SK-N-SH treated with all-trans-retinoic acid at 6 μM for 48 hours (cell line): ENCODE results near the gene NPR3.

Experiments
- ATAC-seq: fragments of 200-7000 bp; cut with Tn5 transposase; 3 replicates; pipeline ENCODE4 v1.9.1; 2020; ENCODE audit warnings: mild to moderate bottlenecking, moderate library complexity
- ARNTL ChIP-seq: fragments of 450-650 bp; formaldehyde crosslinking; IDR thresholded peaks from 2 replicates; pipeline ENCODE4 v1.5.0; 2020; ENCODE audit warnings: low read depth, mild to moderate bottlenecking, moderate library complexity, borderline replicate concordance
- BACH2 ChIP-seq: fragments of 250-450 bp; sonication (Bioruptor Pico); IDR thresholded peaks from 2 replicates; pipeline ENCODE4 v1.9.0; 2021; ENCODE audit warnings: mild to moderate bottlenecking, borderline replicate concordance
- CREB5 ChIP-seq: fragments of 250-450 bp; sonication (Bioruptor Pico); IDR thresholded peaks from 2 replicates; pipeline ENCODE4 v1.5.1; 2020; ENCODE audit warnings: low read depth, mild to moderate bottlenecking, moderate library complexity
- CSDC2 ChIP-seq: fragments of 250-450 bp; sonication (Bioruptor Pico); IDR thresholded peaks from 2 replicates; pipeline ENCODE4 v1.5.0; 2020; ENCODE audit warnings: mild to moderate bottlenecking, moderate library complexity
- CSRNP3 ChIP-seq: fragments of 250-450 bp; sonication (Bioruptor Pico); IDR thresholded peaks from 2 replicates; pipeline ENCODE4 v1.5.1; 2021; ENCODE audit warnings: mild to moderate bottlenecking, moderate library complexity
- ESRRG ChIP-seq: fragments of 250-450 bp; sonication (Bioruptor Pico); IDR thresholded peaks from 2 replicates; pipeline ENCODE4 v1.6.1; 2021; ENCODE audit warnings: mild to moderate bottlenecking
- GLIS3 ChIP-seq: fragments of 250-450 bp; sonication (Bioruptor Pico); IDR thresholded peaks from 2 replicates; pipeline ENCODE4 v1.5.0; 2020; ENCODE audit warnings: mild to moderate bottlenecking, moderate library complexity
- ISL1 ChIP-seq: fragments of 250-450 bp; sonication (Bioruptor Pico); IDR thresholded peaks from 2 replicates; pipeline ENCODE4 v2.1.2; 2022; ENCODE audit warnings: mild to moderate bottlenecking, moderate library complexity
- OSR1 ChIP-seq: fragments of 250-450 bp; sonication (Bioruptor Pico); IDR thresholded peaks from 2 replicates; pipeline ENCODE4 v1.8.0; 2022; ENCODE audit warnings: moderate library complexity, mild to moderate bottlenecking, inconsistent platforms
- PATZ1 ChIP-seq: fragments of 250-450 bp; sonication (Bioruptor Pico); IDR thresholded peaks from 2 replicates; pipeline ENCODE4 v1.8.0; 2020; ENCODE audit warnings: mild to moderate bottlenecking, moderate library complexity, borderline replicate concordance
- POU6F1 ChIP-seq: fragments of 250-450 bp; sonication (Bioruptor Pico); IDR thresholded peaks from 2 replicates; pipeline ENCODE4 v1.8.0; 2021; ENCODE audit warnings: low read depth, mild to moderate bottlenecking, moderate library complexity, borderline replicate concordance
- PPARA ChIP-seq: fragments of 250-450 bp; sonication (Bioruptor Pico); IDR thresholded peaks from 2 replicates; pipeline ENCODE4 v1.5.0; 2020; ENCODE audit warnings: mild to moderate bottlenecking, borderline replicate concordance
- RARB ChIP-seq: fragments of 250-450 bp; sonication (Bioruptor Pico); IDR thresholded peaks from 2 replicates; pipeline ENCODE4 v1.8.0; 2021; ENCODE audit warnings: mild to moderate bottlenecking, moderate library complexity
- SNAI2 ChIP-seq: fragments of 250-450 bp; sonication (Bioruptor Pico); IDR thresholded peaks from 2 replicates; pipeline ENCODE4 v1.5.0; 2020; ENCODE audit warnings: mild to moderate bottlenecking, moderate library complexity
- TCF4 ChIP-seq: fragments of 250-450 bp; sonication (Bioruptor Pico); IDR thresholded peaks from 2 replicates; pipeline ENCODE4 v1.8.0; 2021; ENCODE audit warnings: mild to moderate bottlenecking, moderate library complexity, borderline replicate concordance
- TOX ChIP-seq: fragments of 250-450 bp; sonication (Bioruptor Pico); IDR thresholded peaks from 2 replicates; pipeline ENCODE4 v1.8.0; 2021; ENCODE audit warnings: mild to moderate bottlenecking, moderate library complexity, borderline replicate concordance
- TSHZ2 ChIP-seq: fragments of 250-450 bp; sonication (Bioruptor Pico); IDR thresholded peaks from 2 replicates; pipeline ENCODE4 v1.5.0; 2020; ENCODE audit warnings: mild to moderate bottlenecking, moderate library complexity
- ZC3H10 ChIP-seq: fragments of 250-450 bp; sonication (Bioruptor Pico); IDR thresholded peaks from 2 replicates; pipeline ENCODE4 v1.5.1; 2021; ENCODE audit warnings: mild to moderate bottlenecking, moderate library complexity
- ZFP3 ChIP-seq: fragments of 250-450 bp; sonication (Bioruptor Pico); IDR thresholded peaks from 2 replicates; pipeline ENCODE4 v1.5.0; 2020; ENCODE audit warnings: mild to moderate bottlenecking, moderate library complexity
- ZFP30 ChIP-seq: fragments of 450-650 bp; formaldehyde crosslinking; IDR thresholded peaks from 2 replicates; pipeline ENCODE4 v1.5.0; 2022; ENCODE audit warnings: mild to moderate bottlenecking, moderate library complexity
- ZNF565 ChIP-seq: fragments of 450-650 bp; formaldehyde crosslinking; conservative IDR thresholded peaks from 2 replicates; pipeline ENCODE4 v1.5.0; 2020; ENCODE audit warnings: low read depth, mild to moderate bottlenecking, moderate library complexity
- ZNF70 ChIP-seq: fragments of 450-650 bp; formaldehyde crosslinking; IDR thresholded peaks from 2 replicates; pipeline ENCODE4 v1.5.0; 2020; ENCODE audit warnings: mild to moderate bottlenecking, moderate library complexity
- ZNF8 ChIP-seq: fragments of 450-650 bp; formaldehyde crosslinking; IDR thresholded peaks from 2 replicates; pipeline ENCODE4 v1.5.0; 2020; ENCODE audit warnings: mild to moderate bottlenecking, moderate library complexity

NPR3 gene

GRCh38 chr5:32834251-32834650 lies 123.1 kb downstream of the NPR3 start:
- ATAC-seq = no peak
- TF ChIP-seq ISL1 (no peak), GLIS3 (CRISPR knock-in tag) (no peak), PPARA (CRISPR knock-in tag) (no peak), TSHZ2 (no peak), ZFP30 (CRISPR knock-in tag) (no peak), POU6F1 (CRISPR knock-in tag) (no peak), PATZ1 (CRISPR knock-in tag) (no peak), ZFP3 (CRISPR knock-in tag) (no peak), ESRRG (CRISPR knock-in tag) (no peak), ARNTL (CRISPR knock-in tag) (no peak), CSDC2 (CRISPR knock-in tag) (no peak), OSR1 (CRISPR knock-in tag) (no peak), ZNF70 (CRISPR knock-in tag) (no peak), ZNF565 (no peak), TOX (CRISPR knock-in tag) (no peak), CREB5 (CRISPR knock-in tag) (no peak), CSRNP3 (CRISPR knock-in tag) (no peak), ZNF8 (CRISPR knock-in tag) (no peak), ZC3H10 (CRISPR knock-in tag) (no peak), TCF4 (CRISPR knock-in tag) (no peak)

- no peak for ATAC-seq
- TF ChIP-seq ZFP30 (CRISPR knock-in tag) (no peak), ZNF565 (no peak), ESRRG (CRISPR knock-in tag) (no peak), PATZ1 (CRISPR knock-in tag) (no peak), PPARA (CRISPR knock-in tag) (no peak), BACH2 (CRISPR knock-in tag) (no peak), TCF4 (CRISPR knock-in tag) (no peak), ZNF8 (CRISPR knock-in tag) (no peak), CREB5 (CRISPR knock-in tag) (no peak), TSHZ2 (no peak), SNAI2 (CRISPR knock-in tag) (no peak), POU6F1 (CRISPR knock-in tag) (no peak), RARB (CRISPR knock-in tag) (no peak)
These were observed 125.1 kb downstream of the NPR3 start for GRCh38 chr5:32836176-32836575.
